Right forelimb (tissue), 1 donor: ENCODE measurements around the gene SLC35G6.
A peak's percentile ranks its signal among the peaks of the same experiment; 100 is the strongest.
"Not testable (repeated sequence)": the region's sequence is repeated elsewhere in the genome, so short reads cannot be mapped to it uniquely, and the experiment has no call there.

ENCODE experiments used
- DNase-seq: peaks from one replicate; pipeline ENCODE4 v3.0.0-alpha.2; 2018

Gene SLC35G6

GRCh38 chr17:7479213-7480088 is 1.8 kb upstream of the SLC35G6 start, which contains the start of gene ZBTB4:
Gene ZBTB4 (minus strand): TSS chr17:7479631. CDS start chr17:7466801, 12,830 bp downstream.
- DNase-seq: peak; percentile 82

DNA sequence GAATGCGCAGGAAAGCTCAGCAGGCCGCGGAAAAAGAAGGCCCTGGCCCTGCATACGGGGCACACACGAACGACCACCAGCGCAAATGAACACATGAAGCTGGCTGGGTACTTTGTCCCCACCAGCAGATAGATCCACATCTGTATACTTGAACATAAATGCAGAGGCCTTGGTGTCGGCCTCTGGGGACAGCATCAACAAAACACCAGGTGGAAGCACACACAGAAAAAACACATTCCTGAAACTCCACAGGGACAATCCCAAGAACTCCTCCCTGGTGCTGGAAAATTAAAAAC is 1.2 kb upstream of the SLC35G6 start:
- peak; percentile 57 for DNase-seq

DNA sequence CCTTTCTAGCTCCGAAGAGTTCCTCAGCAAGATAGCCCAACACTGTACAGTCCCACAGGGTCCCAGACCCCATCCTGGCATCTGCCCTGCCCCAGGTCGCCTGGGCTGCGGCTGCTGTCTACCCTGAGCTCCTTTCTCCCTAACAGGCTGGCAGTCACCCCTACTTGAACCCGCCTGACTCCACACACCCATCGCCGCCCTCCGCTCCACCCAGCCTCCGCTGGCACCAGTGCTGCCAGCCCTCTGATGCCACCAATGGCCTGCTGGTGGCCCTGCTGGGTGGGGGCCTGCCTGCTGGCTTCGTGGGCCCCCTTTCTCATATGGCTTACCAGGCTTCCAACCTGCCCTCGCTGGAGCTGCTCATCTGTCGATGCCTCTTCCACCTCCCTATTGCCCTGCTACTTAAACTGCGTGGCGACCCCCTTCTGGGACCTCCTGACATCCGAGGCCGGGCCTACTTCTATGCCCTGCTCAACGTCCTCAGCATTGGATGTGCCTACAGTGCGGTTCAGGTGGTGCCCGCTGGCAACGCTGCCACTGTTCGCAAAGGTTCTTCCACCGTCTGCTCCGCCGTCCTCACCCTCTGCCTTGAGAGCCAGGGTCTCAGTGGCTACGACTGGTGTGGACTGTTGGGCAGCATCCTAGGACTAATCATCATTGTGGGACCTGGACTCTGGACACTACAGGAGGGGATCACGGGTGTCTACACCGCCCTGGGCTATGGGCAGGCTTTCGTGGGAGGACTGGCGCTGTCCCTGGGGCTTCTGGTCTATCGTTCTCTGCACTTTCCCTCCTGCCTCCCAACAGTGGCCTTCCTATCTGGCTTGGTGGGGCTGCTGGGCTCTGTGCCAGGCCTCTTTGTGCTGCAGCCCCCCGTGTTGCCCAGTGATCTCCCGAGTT is 846 bp downstream of the SLC35G6 start:
- not testable (repeated sequence) for DNase-seq

GRCh38 chr17:7482742-7483088 is 1.5 kb downstream of the SLC35G6 start:
- not testable (repeated sequence) for DNase-seq

DNA sequence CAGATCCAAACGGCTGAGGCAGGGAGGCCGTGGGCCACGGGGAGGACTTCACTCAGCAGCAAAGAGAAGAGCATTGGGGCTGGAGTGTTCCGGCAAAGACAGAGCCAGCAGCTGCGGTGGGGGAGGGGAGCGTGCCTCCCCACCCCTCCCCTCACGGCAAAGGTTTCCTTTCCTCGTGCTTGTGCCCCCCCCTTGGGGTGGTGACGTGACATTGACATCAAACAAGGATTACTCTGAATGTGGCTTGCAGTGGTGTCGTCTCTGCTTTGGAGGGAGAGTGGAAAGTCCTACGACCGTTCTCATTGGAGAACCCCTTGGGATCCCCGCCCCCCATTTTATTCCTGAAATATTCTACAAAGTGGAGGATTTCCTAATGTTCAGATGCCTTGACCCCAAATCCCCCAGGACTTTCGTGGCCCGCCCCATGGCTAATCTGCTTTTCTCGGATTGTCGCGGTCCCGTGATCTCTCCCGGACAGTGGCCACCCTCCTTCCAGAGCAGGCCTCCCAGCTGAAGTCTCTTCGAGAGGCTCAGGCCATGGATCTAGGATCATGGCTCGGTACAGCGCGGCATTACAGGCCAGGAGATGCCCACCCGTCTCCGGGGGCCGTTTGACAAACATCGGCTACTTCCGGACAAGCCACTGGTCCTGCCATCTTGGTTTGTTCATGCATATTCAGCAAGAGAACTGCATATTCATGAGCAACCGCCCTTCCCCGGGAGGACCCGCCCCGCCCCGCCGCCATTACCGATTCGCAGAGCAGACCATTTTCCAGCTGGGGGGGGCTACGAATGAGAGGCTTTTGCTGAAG is 2.2 kb downstream of the SLC35G6 start:
- peak; percentile 98 for DNase-seq

DNA sequence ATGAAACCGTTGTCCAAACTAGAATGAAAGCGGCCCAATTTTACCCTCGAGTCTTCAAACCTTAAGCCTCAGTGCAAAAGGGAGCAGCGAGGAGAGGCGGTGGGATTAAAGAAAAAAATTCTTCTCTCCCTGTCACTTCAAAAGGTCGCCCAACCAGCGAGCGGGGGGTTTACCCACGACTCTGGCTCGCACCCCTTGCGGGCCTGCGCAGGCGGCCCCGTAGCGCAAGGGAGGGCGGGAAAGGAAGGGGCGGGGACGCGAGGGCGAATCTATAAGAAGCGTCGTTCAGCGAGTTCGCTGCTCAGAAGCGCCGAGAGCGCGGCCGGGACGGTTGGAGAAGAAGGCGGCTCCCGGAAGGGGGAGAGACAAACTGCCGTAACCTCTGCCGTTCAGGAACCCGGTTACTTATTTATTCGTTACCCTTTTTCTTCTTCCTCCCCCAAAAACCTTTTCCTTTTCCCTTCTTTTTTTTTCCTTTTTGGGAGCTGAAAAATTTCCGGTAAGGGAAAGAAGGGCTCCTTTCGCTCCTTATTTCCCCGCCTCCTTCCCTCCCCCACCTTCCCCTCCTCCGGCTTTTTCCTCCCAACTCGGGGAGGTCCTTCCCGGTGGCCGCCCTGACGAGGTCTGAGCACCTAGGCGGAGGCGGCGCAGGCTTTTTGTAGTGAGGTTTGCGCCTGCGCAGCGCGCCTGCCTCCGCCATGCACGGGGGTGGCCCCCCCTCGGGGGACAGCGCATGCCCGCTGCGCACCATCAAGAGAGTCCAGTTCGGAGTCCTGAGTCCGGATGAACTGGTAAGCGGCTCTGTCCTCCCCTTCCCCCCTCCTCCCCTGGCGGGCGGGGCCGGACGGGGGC is 3.0 kb downstream of the SLC35G6 start, which contains the start of gene POLR2A:
POLR2A (plus strand) TSS at position 300 of the 852 bp plus-strand sequence.
- peak; percentile 98 for DNase-seq

- no peak for DNase-seq
Measured at GRCh38 chr17:7484919-7485377, 3.7 kb downstream of the SLC35G6 start.

DNA sequence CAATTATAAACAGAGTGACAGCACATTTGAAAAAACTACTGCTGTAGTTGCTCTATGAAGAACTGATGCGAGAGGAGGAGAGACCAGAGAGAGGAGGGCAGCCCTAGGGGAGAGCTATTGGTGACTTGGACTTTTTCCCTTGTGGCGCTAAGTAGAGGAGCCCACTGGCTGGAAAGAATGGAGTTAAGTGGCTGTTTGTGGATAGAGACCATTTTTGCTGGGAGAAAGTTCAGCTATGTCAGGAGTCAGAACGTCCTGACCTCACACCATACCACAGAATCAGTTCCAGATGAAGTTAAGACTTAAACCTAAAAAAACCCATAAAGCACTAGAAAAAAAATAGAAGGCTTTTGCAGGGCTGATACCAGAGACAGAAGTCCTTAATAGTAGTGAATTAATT is 4.9 kb downstream of the SLC35G6 start:
- DNase-seq: no peak

DNA sequence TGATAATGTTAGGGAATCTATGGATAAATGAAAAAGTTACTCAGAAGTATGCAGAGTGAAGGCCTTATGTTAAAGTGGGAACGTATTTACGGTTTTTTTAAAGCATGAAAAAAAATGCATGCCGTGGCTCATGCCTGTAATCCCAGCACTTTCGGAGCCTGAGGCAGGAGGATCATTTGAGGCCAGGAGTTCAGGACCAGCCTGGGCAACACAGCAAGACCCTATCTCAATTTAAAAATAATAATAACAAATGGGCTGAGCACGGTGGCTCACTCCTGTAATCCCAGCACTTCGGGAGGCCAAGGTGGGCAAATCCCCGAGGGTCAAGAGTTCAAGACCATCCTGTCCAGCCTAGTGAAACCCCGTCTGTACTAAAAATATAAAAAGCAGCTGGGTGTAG is 8.9 kb downstream of the SLC35G6 start:
- DNase-seq: no peak

DNA sequence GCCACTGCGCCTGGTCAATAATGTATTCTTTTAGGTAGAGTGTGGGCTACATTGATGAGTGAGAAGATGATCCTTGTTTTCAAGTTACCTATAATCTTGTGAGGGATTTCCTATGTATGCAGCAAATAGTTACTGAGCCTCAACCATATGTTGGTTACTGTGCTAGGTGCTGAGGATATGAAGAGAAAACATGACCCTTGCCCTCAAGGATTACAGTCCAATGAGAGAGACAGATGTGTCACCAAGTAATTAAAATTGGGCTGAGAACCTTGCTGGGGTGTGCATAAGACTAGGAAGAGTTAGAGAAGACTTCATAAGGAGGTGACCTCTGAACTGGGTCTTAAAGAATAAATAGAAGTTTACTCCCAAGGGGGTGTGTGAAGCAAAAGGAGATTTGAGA is 10.3 kb downstream of the SLC35G6 start:
- no peak for DNase-seq

GRCh38 chr17:7493941-7494340 is 12.7 kb downstream of the SLC35G6 start:
- DNase-seq: no peak

- DNase-seq: no peak
Measured at GRCh38 chr17:7495906-7496434, 14.7 kb downstream of the SLC35G6 start.

DNA sequence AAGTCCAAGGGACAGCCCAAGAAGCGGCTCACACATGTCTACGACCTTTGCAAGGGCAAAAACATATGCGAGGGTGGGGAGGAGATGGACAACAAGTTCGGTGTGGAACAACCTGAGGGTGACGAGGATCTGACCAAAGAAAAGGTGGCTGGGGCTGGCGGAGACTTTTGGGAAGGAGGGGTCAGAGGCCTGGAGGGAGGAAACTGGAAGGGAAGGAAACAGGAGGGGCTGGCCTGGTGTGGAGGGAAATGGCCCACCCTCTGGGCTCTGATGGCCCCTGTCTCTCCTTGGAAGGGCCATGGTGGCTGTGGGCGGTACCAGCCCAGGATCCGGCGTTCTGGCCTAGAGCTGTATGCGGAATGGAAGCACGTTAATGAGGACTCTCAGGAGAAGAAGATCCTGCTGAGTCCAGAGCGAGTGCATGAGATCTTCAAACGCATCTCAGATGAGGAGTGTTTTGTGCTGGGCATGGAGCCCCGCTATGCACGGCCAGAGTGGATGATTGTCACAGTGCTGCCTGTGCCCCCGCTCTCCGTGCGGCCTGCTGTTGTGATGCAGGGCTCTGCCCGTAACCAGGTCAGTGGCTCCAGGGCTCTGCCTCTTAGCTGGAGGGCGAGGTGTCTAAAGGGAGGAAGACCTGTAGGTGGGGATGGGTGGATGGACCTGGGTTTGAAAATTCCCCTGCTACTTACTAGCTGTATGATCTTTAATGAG is 15.4 kb downstream of the SLC35G6 start:
- no peak for DNase-seq

- no peak for DNase-seq
Measured at GRCh38 chr17:7497228-7497627, 16.0 kb downstream of the SLC35G6 start.

DNA sequence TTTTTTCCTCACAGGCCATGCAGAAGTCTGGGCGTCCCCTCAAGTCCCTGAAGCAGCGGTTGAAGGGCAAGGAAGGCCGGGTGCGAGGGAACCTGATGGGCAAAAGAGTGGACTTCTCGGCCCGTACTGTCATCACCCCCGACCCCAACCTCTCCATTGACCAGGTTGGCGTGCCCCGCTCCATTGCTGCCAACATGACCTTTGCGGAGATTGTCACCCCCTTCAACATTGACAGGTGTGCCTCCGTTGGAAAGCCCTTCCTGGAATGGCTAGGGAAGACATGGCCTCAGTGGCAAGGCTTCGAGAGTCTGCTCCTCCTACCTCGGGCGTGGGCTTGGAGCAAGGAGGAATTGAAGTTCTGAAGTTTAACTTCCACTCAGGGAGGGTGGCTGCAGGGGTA is 16.4 kb downstream of the SLC35G6 start:
- DNase-seq: no peak

DNA sequence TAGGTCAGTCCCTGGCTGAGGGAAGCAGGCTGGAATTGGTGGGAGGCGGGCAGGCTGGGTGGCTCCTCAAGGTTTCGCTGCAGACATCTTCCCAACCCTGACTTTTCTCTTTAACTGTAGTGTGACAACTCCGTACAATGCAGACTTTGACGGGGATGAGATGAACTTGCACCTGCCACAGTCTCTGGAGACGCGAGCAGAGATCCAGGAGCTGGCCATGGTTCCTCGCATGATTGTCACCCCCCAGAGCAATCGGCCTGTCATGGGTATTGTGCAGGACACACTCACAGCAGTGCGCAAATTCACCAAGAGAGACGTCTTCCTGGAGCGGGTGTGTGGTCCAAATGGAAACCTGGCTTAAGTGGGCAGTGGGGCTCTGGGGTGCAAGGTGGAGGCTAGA is 17.9 kb downstream of the SLC35G6 start:
- no peak for DNase-seq

DNA sequence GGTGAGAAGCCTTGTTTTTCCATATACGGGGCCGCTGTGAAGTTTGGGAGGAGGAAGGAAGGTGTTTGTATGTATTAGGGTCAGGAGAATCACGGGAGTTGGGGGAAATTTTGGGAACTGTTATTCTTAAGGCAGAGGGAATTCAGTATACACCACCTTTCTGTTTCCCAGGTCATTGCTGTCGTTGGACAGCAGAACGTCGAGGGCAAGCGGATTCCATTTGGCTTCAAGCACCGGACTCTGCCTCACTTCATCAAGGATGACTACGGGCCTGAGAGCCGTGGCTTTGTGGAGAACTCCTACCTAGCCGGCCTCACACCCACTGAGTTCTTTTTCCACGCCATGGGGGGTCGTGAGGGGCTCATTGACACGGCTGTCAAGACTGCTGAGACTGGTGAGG is 20.5 kb downstream of the SLC35G6 start:
- no peak for DNase-seq

DNA sequence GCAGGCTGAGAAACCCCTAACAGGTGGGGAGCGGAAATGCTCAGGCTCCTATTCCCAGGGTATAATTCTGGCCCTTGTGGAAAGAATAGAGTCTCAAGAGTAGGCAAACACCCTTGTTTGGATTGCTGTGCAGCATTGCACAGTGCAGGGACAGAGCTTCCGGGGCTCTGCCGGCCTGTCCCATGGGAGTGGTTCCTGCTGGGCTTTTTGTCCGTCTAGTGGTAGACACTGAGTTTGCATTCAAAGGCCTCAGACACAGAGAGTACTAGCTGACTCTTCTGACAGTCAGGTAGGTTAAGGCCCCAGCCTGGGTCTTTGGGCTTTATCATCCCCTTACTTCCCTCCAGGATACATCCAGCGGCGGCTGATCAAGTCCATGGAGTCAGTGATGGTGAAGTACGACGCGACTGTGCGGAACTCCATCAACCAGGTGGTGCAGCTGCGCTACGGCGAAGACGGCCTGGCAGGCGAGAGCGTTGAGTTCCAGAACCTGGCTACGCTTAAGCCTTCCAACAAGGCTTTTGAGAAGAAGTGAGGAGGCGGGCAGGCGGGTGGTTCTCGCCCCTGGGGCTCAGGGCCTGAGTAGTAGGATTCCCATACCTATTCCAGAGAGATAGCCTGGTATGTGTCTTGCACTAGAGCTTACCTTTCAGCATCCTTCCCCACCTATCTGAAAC is 21.1 kb downstream of the SLC35G6 start:
- no peak for DNase-seq

DNA sequence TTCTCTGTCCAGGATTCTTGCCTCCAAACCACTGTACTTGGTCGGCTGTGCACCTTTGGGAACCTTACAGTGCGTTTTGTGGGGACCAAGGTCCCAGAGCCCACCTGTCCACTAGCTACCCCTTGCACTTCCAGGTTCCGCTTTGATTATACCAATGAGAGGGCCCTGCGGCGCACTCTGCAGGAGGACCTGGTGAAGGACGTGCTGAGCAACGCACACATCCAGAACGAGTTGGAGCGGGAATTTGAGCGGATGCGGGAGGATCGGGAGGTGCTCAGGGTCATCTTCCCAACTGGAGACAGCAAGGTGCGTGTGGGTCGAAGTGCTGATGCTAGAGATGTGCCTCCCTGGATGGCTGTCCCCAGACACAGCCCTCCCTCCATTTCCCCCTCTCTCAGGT is 21.7 kb downstream of the SLC35G6 start:
- DNase-seq: no peak

DNA sequence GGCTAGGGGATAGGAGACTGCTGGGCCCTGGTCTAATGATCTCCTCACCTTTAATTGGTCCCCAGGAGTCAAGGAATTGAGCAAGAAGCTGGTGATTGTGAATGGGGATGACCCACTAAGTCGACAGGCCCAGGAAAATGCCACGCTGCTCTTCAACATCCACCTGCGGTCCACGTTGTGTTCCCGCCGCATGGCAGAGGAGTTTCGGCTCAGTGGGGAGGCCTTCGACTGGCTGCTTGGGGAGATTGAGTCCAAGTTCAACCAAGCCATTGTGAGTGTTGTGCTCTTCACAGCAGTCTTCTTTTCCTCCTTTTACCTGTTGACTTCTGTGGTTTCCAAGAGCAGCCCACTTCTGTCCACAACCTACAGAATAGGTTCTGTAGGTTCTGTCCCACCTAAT is 22.3 kb downstream of the SLC35G6 start:
- no peak for DNase-seq
